ENCODE results near the gene PLEKHA1. TPM values are rescaled to one million over a fixed set of nuclear protein-coding genes. Genes with fewer than 3 reads are reported as not detected.

The PLEKHA1 gene
- total RNA-seq, 1 donor from 2014 or later, result 28.7 TPM

DNA sequence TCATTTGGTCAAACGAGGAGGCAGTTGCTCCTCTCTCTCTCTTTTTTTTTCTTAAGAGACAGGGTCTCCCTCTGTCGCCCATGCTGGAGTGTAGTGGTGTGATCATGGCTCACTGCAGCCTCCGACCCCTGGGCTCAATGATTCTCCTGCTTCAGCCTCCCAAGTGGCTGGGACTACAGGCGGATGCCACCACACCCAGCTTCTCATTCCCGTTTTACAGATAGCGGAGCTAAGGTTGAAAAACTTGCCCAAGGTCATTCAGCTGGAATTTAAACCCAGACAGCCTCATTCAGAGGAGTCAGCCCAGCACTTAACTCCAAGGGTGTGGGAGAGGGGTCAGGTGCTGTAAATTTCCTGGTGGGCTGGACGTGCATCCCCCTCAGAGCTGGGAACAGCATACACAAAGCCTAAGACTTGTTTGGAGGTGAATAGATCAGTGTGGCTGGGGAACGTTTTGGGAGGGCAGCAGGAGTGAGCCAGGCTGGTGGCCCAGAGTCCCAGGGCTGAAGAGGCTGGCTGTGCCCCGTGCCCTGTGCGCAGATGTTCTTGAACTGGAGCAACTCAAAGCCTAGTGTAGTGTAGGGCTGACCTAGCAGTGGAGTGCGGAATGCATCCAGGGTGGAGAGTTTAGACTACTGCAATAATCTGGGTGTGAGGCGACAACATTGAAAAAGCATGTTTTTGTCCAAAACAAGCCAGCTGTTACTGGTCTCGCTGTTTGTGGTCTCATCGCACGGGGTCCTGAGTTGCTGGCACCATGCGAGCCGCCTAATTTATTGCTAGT lies 89.2 kb downstream of the PLEKHA1 start:
- no peaks in the 10 kb centered on the region for H3K36me3 ChIP-seq
- peak in 1 of 2 donors; percentile 19 for TF ChIP-seq POLR2AphosphoS5 (IDR thresholded peaks at IDR 0.05; ENCODE audit: insufficient read depth in 1 of 2, low read depth in 1 of 2)
- no peak for TF ChIP-seq POLR2A (IDR thresholded peaks at IDR 0.05)
- TF ChIP-seq, protein P1, sequence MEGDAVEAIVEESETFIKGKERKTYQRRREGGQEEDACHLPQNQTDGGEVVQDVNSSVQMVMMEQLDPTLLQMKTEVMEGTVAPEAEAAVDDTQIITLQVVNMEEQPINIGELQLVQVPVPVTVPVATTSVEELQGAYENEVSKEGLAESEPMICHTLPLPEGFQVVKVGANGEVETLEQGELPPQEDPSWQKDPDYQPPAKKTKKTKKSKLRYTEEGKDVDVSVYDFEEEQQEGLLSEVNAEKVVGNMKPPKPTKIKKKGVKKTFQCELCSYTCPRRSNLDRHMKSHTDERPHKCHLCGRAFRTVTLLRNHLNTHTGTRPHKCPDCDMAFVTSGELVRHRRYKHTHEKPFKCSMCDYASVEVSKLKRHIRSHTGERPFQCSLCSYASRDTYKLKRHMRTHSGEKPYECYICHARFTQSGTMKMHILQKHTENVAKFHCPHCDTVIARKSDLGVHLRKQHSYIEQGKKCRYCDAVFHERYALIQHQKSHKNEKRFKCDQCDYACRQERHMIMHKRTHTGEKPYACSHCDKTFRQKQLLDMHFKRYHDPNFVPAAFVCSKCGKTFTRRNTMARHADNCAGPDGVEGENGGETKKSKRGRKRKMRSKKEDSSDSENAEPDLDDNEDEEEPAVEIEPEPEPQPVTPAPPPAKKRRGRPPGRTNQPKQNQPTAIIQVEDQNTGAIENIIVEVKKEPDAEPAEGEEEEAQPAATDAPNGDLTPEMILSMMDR (IDR thresholded peaks at IDR 0.05), result no peak
- intact Hi-C loops (cut with DNase I), result loop anchor here (5.0 to 10.0 kb wide), 2 partner anchors 34 to 101 kb away; partner anchors contain the start of gene DMBT1
- H3K4me3 ChIP-seq, result peak overlapping the region; percentile 75 to 94
- DNase-seq (ENCODE audit: extremely low spot score in 2 of 2), result no peak
- H3K4me1 ChIP-seq, result peaks cover 40% of the 10 kb centered on the region
- H3K27me3 ChIP-seq, result no peaks in the 10 kb centered on the region
- no peaks in the 10 kb centered on the region for H3K9me3 ChIP-seq
- peak overlapping the region; percentile 93 for H3K27ac ChIP-seq

GRCh38 chr10:122464250-122464510 lies 89.7 kb downstream of the PLEKHA1 start:
- no peaks in the 10 kb centered on the region for H3K27me3 ChIP-seq
- no peaks in the 10 kb centered on the region for H3K9me3 ChIP-seq
- intact Hi-C loops (cut with DNase I), result loop anchor here (5.0 to 10.0 kb wide), 2 partner anchors 33 to 101 kb away; partner anchors contain the start of gene DMBT1
- H3K27ac ChIP-seq, result peak overlapping the region; percentile 93
- no peak for TF ChIP-seq POLR2A (IDR thresholded peaks at IDR 0.05)
- no peak for TF ChIP-seq POLR2AphosphoS5 (IDR thresholded peaks at IDR 0.05; ENCODE audit: insufficient read depth in 1 of 2, low read depth in 1 of 2)
- TF ChIP-seq, protein P1 (IDR thresholded peaks at IDR 0.05), result no peak
- H3K4me1 ChIP-seq, result peaks cover 37% of the 10 kb centered on the region
- no peaks in the 10 kb centered on the region for H3K36me3 ChIP-seq
- no peak overlapping the region for H3K4me3 ChIP-seq
- no peak for DNase-seq (ENCODE audit: extremely low spot score in 2 of 2)

DNA sequence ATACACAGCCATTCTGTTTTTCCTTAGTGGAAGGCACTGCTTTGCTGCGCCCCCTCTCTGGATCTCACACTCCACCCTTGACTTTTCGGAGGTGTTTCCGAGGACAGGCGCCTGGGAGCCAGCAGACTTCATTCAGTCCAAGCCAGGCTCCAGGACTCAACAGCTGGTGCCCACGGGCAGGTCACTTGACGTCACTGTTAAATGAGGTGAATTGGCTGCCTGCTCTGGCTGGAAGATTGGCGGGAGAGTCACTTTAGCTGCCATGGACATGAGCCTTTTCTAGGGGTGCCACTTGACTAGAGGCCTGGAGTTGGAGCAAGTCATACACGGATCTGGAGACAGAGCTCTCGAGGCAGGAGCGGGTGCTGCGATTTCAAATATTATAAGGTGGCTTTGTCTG lies 90.1 kb downstream of the PLEKHA1 start:
- Histone ChIP-seq H3K4me1 (peaks cover 37% of the 10 kb centered on the region), H3K36me3 (no peaks in the 10 kb centered on the region), H3K27me3 (no peaks in the 10 kb centered on the region), H3K27ac (no peak overlapping the region), H3K9me3 (no peaks in the 10 kb centered on the region), H3K4me3 (no peak overlapping the region)
- no peak for DNase-seq (ENCODE audit: extremely low spot score in 2 of 2)
- TF ChIP-seq, protein P1 (IDR thresholded peaks at IDR 0.05), result no peak
- TF ChIP-seq POLR2AphosphoS5 (IDR thresholded peaks at IDR 0.05; ENCODE audit: insufficient read depth in 1 of 2, low read depth in 1 of 2) (no peak), POLR2A (IDR thresholded peaks at IDR 0.05) (no peak)
- intact Hi-C loops (cut with DNase I), result loop anchor here (5.0 to 10.0 kb wide), 2 partner anchors 33 to 100 kb away; partner anchors contain the start of gene DMBT1

DNA sequence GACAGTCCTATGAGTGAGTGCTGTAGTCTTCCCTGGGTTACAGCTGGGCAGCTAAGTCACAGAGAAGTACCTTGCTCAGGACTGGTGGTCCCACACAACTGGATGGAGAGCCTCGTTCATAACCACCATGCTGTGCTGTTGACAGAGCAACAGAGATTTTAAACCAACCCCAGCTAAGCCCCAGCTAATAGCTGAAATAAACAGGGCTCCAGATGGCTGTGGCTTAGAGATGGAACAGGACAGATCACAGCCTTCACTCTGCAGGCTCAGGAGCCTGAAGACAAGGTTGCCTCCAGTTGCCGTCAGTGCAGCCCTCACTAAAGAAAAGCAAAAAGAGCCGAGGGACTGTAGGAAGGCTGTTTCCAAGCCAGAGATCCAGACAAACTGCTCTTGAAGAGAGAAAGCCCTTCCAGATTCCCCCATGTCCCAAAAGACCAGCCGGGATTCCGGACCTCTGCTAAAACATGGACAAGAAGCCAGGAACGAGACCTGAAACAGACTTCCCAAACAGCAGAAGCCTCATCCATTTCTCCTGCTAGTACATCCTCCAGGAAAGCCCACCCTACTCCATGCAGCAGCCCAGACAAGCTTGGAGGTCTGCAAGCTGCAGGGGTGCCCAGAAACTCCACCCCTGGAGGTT lies 91.0 kb downstream of the PLEKHA1 start:
- intact Hi-C loops (cut with DNase I), result loop anchor here (10.0 kb wide), 1 partner anchor 99 kb away; the partner anchor contains the start of gene DMBT1
- H3K4me1 ChIP-seq, result peaks cover 35% of the 10 kb centered on the region

More for the DNA sequence above, 91.0 kb downstream of the PLEKHA1 start:
- no peak overlapping the region for H3K27ac ChIP-seq
- TF ChIP-seq, protein P1 (IDR thresholded peaks at IDR 0.05), result no peak
- TF ChIP-seq POLR2AphosphoS5 (IDR thresholded peaks at IDR 0.05; ENCODE audit: insufficient read depth in 1 of 2, low read depth in 1 of 2) (no peak), POLR2A (IDR thresholded peaks at IDR 0.05) (no peak)
- no peaks in the 10 kb centered on the region for H3K36me3 ChIP-seq
- H3K4me3 ChIP-seq, result no peak overlapping the region
- no peak for DNase-seq (ENCODE audit: extremely low spot score in 2 of 2)
- H3K9me3 ChIP-seq, result no peaks in the 10 kb centered on the region
- H3K27me3 ChIP-seq, result no peaks in the 10 kb centered on the region
